Peyer's patch (tissue), 4 donors: ENCODE data around the gene HNF4A.

Experiments used
- CTCF ChIP-seq, 6 experiments: fragments of 450-650 bp in 4 of 6; fragments of 200-600 bp in 2 of 6; sonication (generic) in 1 of 6; IDR thresholded peaks; one replicate each; pipeline ENCODE4 v1.5.1; 2017 to 2019; ENCODE audit warnings: antibody characterized with exemption in 6 of 6, mild to moderate bottlenecking in 3 of 6, moderate library complexity in 1 of 6
- POLR2A ChIP-seq, 2 donors: fragments of 450-650 bp; IDR thresholded peaks; one replicate each; pipeline ENCODE4 v1.5.1; 2017; ENCODE audit warnings: antibody characterized with exemption in 2 of 2, mild to moderate bottlenecking in 2 of 2, moderate library complexity in 2 of 2

DNA sequence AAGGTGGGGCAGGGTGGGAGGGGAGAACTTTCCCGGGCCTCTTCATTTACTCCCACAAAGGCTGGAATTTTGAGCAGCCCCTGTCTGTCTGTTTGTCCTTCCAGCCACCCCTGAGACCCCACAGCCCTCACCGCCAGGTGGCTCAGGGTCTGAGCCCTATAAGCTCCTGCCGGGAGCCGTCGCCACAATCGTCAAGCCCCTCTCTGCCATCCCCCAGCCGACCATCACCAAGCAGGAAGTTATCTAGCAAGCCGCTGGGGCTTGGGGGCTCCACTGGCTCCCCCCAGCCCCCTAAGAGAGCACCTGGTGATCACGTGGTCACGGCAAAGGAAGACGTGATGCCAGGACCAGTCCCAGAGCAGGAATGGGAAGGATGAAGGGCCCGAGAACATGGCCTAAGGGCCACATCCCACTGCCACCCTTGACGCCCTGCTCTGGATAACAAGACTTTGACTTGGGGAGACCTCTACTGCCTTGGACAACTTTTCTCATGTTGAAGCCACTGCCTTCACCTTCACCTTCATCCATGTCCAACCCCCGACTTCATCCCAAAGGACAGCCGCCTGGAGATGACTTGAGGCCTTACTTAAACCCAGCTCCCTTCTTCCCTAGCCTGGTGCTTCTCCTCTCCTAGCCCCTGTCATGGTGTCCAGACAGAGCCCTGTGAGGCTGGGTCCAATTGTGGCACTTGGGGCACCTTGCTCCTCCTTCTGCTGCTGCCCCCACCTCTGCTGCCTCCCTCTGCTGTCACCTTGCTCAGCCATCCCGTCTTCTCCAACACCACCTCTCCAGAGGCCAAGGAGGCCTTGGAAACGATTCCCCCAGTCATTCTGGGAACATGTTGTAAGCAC, 74.1 kb downstream of the HNF4A start:
- TF ChIP-seq CTCF (IDR thresholded peaks at IDR 0.05) (no peak), POLR2A (IDR thresholded peaks at IDR 0.05) (no peak)
